Left ventricle myocardium inferior (tissue), 1 donor: ENCODE results near the gene ECM1. TPM values are rescaled to one million over a fixed set of nuclear protein-coding genes. Genes with fewer than 3 reads are reported as not detected.

Source experiments
- DNase-seq: peaks from one replicate; pipeline ENCODE4 v3.0.0-alpha.2; 2020
- H3K27ac ChIP-seq: fragments of 200-600 bp; replicated peaks from 2 replicates; pipeline ENCODE4 v1.8.0; 2021
- H3K27me3 ChIP-seq: fragments of 200-600 bp; 2 replicates; pipeline ENCODE4 v1.8.0; 2021; ENCODE audit warnings: low read depth
- H3K36me3 ChIP-seq: fragments of 200-600 bp; 2 replicates; pipeline ENCODE4 v1.8.0; 2021
- H3K4me1 ChIP-seq: fragments of 200-600 bp; 2 replicates; pipeline ENCODE4 v1.8.0; 2021
- H3K4me3 ChIP-seq: fragments of 200-600 bp; 2 replicates; pipeline ENCODE4 v1.8.0; 2021; ENCODE audit warnings: mild to moderate bottlenecking, moderate library complexity
- H3K9me3 ChIP-seq: fragments of 200-600 bp; replicated peaks from 2 replicates; pipeline ENCODE4 v1.8.0; 2021
- intact Hi-C: fragments of 100-400 bp; cut with micrococcal nuclease; formaldehyde crosslinking; loops from one replicate; pipeline ENCODE4 v1.11.0; 2022
- total RNA-seq: library from RNA; stranded (reverse); fragmentation: NEBNext Ultra II Directional; extraction: Animal tissue kit (Norgen Biotek cat#: 25700); gene quantifications from one replicate; pipeline ENCODE4 v1.2.1, GENCODE V29; 2021
- TF ChIP-seq, protein P1 (sequence below): fragments of 200-600 bp; IDR thresholded peaks from 2 replicates; pipeline ENCODE4 v1.8.0; 2021; ENCODE audit warnings: antibody characterized with exemption, mild to moderate bottlenecking, borderline replicate concordance
- donor health status: DM: no; HTN: yes; CAD: no; lungs with severe emphysema.

ECM1 gene
- total RNA-seq, 1 donor from 2014 or later: 20.1 TPM

DNA sequence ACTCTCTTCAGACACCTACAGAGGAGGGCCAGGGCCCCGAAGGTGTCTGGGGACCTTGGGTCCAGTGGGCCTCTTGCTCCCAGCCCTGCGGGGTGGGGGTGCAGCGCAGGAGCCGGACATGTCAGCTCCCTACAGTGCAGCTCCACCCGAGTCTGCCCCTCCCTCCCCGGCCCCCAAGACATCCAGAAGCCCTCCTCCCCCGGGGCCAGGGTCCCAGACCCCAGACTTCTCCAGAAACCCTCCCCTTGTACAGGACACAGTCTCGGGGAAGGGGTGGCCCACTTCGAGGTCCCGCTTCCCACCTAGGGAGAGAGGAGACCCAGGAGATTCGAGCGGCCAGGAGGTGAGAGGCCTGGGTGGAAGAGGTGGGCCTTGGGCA lies 45.0 kb downstream of the ECM1 start:
- Histone ChIP-seq H3K27me3 (no peaks in the 10 kb centered on the region), H3K9me3 (no peaks in the 10 kb centered on the region), H3K36me3 (peaks cover 23% of the 10 kb centered on the region), H3K27ac (peak overlapping the region; percentile 93), H3K4me1 (peaks cover 55% of the 10 kb centered on the region), H3K4me3 (peak overlapping the region; percentile 4)
- intact Hi-C loops: no loop called here
- TF ChIP-seq, protein P1, sequence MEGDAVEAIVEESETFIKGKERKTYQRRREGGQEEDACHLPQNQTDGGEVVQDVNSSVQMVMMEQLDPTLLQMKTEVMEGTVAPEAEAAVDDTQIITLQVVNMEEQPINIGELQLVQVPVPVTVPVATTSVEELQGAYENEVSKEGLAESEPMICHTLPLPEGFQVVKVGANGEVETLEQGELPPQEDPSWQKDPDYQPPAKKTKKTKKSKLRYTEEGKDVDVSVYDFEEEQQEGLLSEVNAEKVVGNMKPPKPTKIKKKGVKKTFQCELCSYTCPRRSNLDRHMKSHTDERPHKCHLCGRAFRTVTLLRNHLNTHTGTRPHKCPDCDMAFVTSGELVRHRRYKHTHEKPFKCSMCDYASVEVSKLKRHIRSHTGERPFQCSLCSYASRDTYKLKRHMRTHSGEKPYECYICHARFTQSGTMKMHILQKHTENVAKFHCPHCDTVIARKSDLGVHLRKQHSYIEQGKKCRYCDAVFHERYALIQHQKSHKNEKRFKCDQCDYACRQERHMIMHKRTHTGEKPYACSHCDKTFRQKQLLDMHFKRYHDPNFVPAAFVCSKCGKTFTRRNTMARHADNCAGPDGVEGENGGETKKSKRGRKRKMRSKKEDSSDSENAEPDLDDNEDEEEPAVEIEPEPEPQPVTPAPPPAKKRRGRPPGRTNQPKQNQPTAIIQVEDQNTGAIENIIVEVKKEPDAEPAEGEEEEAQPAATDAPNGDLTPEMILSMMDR: no peak
- no peak for DNase-seq

DNA sequence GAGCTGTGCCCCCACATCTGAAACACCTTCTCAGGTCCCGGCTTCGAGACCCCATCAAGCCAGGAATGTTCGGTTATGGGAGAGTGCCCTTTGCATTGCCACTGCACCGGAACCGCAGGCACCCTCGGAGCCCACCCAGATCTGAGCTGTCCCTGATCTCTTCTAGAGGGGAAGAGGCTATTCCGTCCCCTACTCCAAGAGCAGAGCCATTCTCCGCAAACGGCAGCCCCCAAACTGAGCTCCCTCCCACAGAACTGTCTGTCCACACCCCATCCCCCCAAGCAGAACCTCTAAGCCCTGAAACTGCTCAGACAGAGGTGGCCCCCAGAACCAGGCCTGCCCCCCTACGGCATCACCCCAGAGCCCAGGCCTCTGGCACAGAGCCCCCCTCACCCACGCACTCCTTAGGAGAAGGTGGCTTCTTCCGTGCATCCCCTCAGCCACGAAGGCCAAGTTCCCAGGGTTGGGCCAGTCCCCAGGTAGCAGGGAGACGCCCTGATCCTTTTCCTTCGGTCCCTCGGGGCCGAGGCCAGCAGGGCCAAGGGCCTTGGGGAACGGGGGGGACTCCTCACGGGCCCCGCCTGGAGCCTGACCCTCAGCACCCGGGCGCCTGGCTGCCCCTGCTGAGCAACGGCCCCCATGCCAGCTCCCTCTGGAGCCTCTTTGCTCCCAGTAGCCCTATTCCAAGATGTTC lies 45.6 kb downstream of the ECM1 start:
- TF ChIP-seq, protein P1: no peak
- intact Hi-C loops: no loop called here
- Histone ChIP-seq H3K27ac (peak overlapping the region; percentile 93), H3K27me3 (no peaks in the 10 kb centered on the region), H3K4me1 (peaks cover 55% of the 10 kb centered on the region), H3K4me3 (no peak overlapping the region), H3K36me3 (peaks cover 23% of the 10 kb centered on the region), H3K9me3 (no peaks in the 10 kb centered on the region)
- DNase-seq: no peak

DNA sequence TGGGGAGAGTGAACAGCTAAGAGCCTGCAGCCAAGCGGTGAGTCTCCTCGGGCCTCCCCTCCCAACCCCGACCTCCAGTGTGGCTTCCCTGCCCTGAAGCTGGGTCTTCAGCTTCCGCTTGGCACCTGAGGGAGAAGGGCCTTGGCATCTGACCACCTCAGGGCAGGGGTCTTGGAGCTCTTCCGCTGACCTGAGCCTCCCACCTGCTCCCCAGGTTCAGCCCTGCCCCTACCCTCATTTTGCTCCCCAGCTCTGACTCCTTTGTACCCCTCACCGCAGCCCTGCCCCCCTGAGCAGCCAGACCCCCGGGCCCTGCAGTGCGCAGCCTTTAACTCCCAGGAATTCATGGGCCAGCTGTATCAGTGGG lies 46.2 kb downstream of the ECM1 start:
- Histone ChIP-seq H3K27ac (no peak overlapping the region), H3K4me3 (no peak overlapping the region), H3K9me3 (no peaks in the 10 kb centered on the region), H3K27me3 (no peaks in the 10 kb centered on the region), H3K4me1 (peaks cover 55% of the 10 kb centered on the region), H3K36me3 (peaks cover 23% of the 10 kb centered on the region)
- intact Hi-C loops: no loop called here
- TF ChIP-seq, protein P1: no peak
- DNase-seq: no peak

DNA sequence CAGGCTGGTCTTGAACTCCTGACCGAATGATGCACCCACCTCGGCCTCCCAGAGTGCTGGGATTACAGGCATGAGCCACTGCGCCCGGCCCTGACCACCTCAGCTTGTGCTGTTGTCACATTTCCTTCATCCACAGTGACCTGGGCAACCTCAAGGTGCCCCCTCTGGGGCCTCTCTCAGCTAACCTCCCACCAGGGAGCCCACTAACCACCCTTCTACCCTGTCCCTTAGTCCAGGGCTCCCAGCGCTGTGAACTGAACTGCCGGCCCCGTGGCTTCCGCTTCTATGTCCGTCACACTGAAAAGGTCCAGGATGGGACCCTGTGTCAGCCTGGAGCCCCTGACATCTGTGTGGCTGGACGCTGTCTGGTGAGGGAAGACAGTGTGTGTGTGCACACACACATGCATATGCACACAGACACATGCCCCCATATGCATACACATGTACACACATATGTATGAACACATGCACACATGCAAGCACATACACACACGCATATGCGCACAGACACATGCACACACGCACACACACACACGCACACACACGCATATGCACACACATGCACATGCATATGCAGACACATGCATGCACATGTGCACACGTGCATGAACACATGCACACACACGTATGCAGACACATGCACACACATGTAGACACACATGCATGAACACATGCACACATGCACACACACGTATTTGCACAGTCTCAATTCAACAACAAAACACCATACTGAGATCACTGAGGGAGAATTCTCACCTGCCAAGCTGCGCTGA lies 47.5 kb downstream of the ECM1 start:
- no peaks in the 10 kb centered on the region for H3K27me3 ChIP-seq
- intact Hi-C loops: no loop called here
- peaks cover 23% of the 10 kb centered on the region for H3K36me3 ChIP-seq
- TF ChIP-seq, protein P1: no peak
- H3K27ac ChIP-seq: no peak overlapping the region
- H3K4me1 ChIP-seq: peaks cover 57% of the 10 kb centered on the region
- no peak overlapping the region for H3K4me3 ChIP-seq
- H3K9me3 ChIP-seq: no peaks in the 10 kb centered on the region
- no peak for DNase-seq

DNA sequence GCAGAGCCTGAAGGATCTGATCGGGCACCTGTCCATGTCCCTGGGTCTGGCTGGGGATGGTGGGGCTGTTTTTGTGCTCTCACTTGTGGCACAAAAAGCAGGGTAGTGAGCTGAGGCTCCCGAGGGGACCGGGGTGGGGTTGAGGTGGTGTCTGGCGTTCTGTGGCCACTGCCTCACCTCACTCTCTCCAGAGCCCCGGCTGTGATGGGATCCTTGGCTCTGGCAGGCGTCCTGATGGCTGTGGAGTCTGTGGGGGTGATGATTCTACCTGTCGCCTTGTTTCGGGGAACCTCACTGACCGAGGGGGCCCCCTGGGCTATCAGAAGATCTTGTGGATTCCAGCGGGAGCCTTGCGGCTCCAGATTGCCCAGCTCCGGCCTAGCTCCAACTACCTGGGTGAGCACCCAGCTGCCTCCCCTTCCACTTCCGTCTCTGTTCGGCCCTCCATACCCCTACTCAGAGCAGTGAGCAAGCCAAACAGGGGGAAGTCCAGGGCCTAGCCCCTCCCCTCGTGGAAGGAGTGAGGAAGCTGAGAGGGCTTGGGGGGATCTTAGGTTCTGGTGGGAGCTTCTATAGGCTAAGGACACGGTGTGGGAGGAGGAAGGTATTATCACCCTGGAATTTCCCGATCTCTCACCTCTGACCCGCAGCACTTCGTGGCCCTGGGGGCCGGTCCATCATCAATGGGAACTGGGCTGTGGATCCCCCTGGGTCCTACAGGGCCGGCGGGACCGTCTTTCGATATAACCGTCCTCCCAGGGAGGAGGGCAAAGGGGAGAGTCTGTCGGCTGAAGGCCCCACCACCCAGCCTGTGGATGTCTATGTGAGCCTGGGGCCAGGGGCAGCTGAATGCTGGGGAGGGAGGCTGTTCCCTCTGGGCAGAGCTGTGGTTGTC lies 48.3 kb downstream of the ECM1 start:
- Histone ChIP-seq H3K27me3 (no peaks in the 10 kb centered on the region), H3K4me1 (peaks cover 54% of the 10 kb centered on the region), H3K4me3 (no peak overlapping the region), H3K27ac (no peak overlapping the region), H3K36me3 (peaks cover 23% of the 10 kb centered on the region), H3K9me3 (no peaks in the 10 kb centered on the region)
- TF ChIP-seq, protein P1: no peak
- DNase-seq: no peak
- intact Hi-C loops: no loop called here
